Osteoblast (primary cell): ENCODE measurements around the gene UBA1. TPM values are rescaled to one million over a fixed set of nuclear protein-coding genes. Genes with fewer than 3 reads are reported as not detected.

Source experiments
- total RNA-seq: library from RNA; depleted of rRNA; stranded (reverse); fragments of >200 nt; gene quantifications from 2 replicates; pipeline ENCODE4 v1.2.3, GENCODE V29; 2012

UBA1 gene
- total RNA-seq, 1 donor, result 142 TPM

Other genes with a start within 250 kb of the UBA1 start
- gene RGN, start 115.4 kb upstream of the UBA1 start, total RNA-seq, result 2.5 and 4.4 TPM in 2 replicates
- gene NDUFB11, start 49.1 kb upstream of the UBA1 start, total RNA-seq, result 43.1 and 45.4 TPM in 2 replicates
- 29.2 and 32.9 TPM in 2 replicates for gene RBM10, start 48.6 kb upstream of the UBA1 start, total RNA-seq
- 61.2 and 65.4 TPM in 2 replicates for gene CDK16, start 24.9 kb downstream of the UBA1 start, total RNA-seq
- gene USP11, start 39.2 kb downstream of the UBA1 start, total RNA-seq, result 28.2 and 31.8 TPM in 2 replicates
- gene ZNF157, start 176.7 kb downstream of the UBA1 start, total RNA-seq, result under 0.01 TPM in 1 of 2 replicates, not detected in the other